HCT116 (cell line): ENCODE results near the gene HERC2. TPM values are rescaled to one million over a fixed set of nuclear protein-coding genes. Genes with fewer than 3 reads are reported as not detected.

Source experiments
- ATAC-seq: fragments of 200-7000 bp; cut with Tn5 transposase; 2 replicates; pipeline ENCODE4 v1.9.1; 2020; ENCODE audit warnings: mild to moderate bottlenecking, moderate library complexity
- BruUV-seq: library from RNA; stranded (reverse); fragments of 400-500 nt; replicated peaks from 2 replicates; lab custom pipeline; 2021; lab: Mats Ljungman, UMichigan
- CTCF ChIA-PET: fragments of 300-600 bp; sonication (Branson Sonifier 250); formaldehyde crosslinking; loops from one replicate; lab custom pipeline; 2021; ENCODE audit warnings: antibody characterized with exemption; lab: Charles Lee
- POLR2A ChIA-PET: fragments of 300-600, 350-600 bp; sonication (Branson Sonifier 250); formaldehyde crosslinking; loops from one replicate; lab custom pipeline; 2021; ENCODE audit warnings: antibody characterized with exemption; lab: Charles Lee
- RAD21 ChIA-PET, 2 experiments: fragments of 300-600 bp; sonication (Branson Sonifier 250); formaldehyde crosslinking; loops; one replicate each; lab custom pipeline; 2023; ENCODE audit warnings: low total read pairs in 2 of 2; ENCODE audit not compliant: uncharacterized antibody in 2 of 2, unreplicated experiment in 2 of 2, low non-redundant PET in 1 of 2; lab: Charles Lee
- DNase-seq: peaks from one replicate; pipeline ENCODE4 v3.0.0-alpha.2; 2010; ENCODE audit warnings: low read depth, low spot score
- H2AFZ ChIP-seq: fragments of 200-600 bp; shearing (Covaris generic), sonication (generic); 2 replicates; pipeline ENCODE4 v1.6.1; 2017; ENCODE audit warnings: low read depth, mixed run types, mixed read lengths, antibody characterized with exemption, low read length; ENCODE audit not compliant: poor library complexity, severe bottlenecking
- H3K27ac ChIP-seq: 2 replicates; pipeline ENCODE4 v1.5.1; 2012; ENCODE audit warnings: low read depth, low read length
- H3K27me3 ChIP-seq: fragments of 200-600 bp; sonication (generic); 2 replicates; pipeline ENCODE4 v1.6.1; 2016; ENCODE audit warnings: mixed run types, low read length, mixed read lengths; ENCODE audit not compliant: insufficient read depth
- H3K36me3 ChIP-seq, 2 experiments: fragments of 200-500 bp in 1 of 2; fragments of 200-600 bp in 1 of 2; sonication (Bioruptor generic) in 1 of 2; sonication (generic) in 1 of 2; 2 replicates each; pipeline versions ENCODE4 v1.5.1 to v1.6.1; 2014 to 2016; ENCODE audit warnings: low read length in 2 of 2, inconsistent platforms in 1 of 2, mixed read lengths in 1 of 2, mixed run types in 1 of 2; ENCODE audit not compliant: insufficient read depth in 2 of 2, control insufficient read depth in 1 of 2
- H3K4me1 ChIP-seq, 2 experiments: fragments of 200-600 bp in 1 of 2; sonication (generic) in 1 of 2; 2 replicates each; pipeline versions ENCODE4 v1.5.1 to v1.6.1; 2012 to 2017; ENCODE audit warnings: low read length in 2 of 2, inconsistent platforms in 1 of 2, mild to moderate bottlenecking in 1 of 2, mixed read lengths in 1 of 2, mixed run types in 1 of 2, moderate library complexity in 1 of 2; ENCODE audit not compliant: insufficient read depth in 2 of 2, control insufficient read depth in 1 of 2
- H3K4me2 ChIP-seq: fragments of 200-600 bp; sonication (generic); 2 replicates; pipeline ENCODE4 v1.6.1; 2017; ENCODE audit warnings: mixed run types, low read length, mixed read lengths
- H3K4me3 ChIP-seq, 2 experiments: fragments of 200-600 bp in 1 of 2; sonication (generic) in 1 of 2; replicated peaks in 1 of 2; 2 replicates each; pipeline ENCODE4 v1.5.1; 2011 to 2016; ENCODE audit warnings: low read length in 2 of 2, control low read depth in 1 of 2, low read depth in 1 of 2, mild to moderate bottlenecking in 1 of 2, mixed read lengths in 1 of 2, mixed run types in 1 of 2
- H3K79me2 ChIP-seq: fragments of 200-600 bp; sonication (generic); 2 replicates; pipeline ENCODE4 v1.6.1; 2017; ENCODE audit warnings: mild to moderate bottlenecking, mixed run types, low read length, moderate library complexity, mixed read lengths; ENCODE audit not compliant: insufficient read depth
- H3K9ac ChIP-seq: fragments of 200-600 bp; sonication (generic); 2 replicates; pipeline ENCODE4 v1.6.1; 2016; ENCODE audit warnings: low read length, mixed read lengths
- H3K9me2 ChIP-seq: fragments of 200-600 bp; sonication (generic), shearing (Covaris generic); 2 replicates; pipeline ENCODE4 v1.6.1; 2017; ENCODE audit warnings: mixed run types, mild to moderate bottlenecking, moderate library complexity; ENCODE audit not compliant: insufficient read depth
- H3K9me3 ChIP-seq, 2 experiments: fragments of 200-500 bp in 1 of 2; fragments of 200-600 bp in 1 of 2; sonication (Bioruptor generic) in 1 of 2; sonication (generic) in 1 of 2; 2 replicates each; pipeline ENCODE4 v1.6.1; 2014 to 2017; ENCODE audit warnings: low read length in 2 of 2, mixed read lengths in 2 of 2, inconsistent platforms in 1 of 2, low read depth in 1 of 2, mild to moderate bottlenecking in 1 of 2, mixed run types in 1 of 2, moderate library complexity in 1 of 2; ENCODE audit not compliant: control insufficient read depth in 1 of 2, insufficient read depth in 1 of 2
- H4K20me1 ChIP-seq: fragments of 200-600 bp; sonication (generic), shearing (Covaris generic); 2 replicates; pipeline ENCODE4 v1.6.1; 2017; ENCODE audit warnings: mixed run types, mild to moderate bottlenecking, moderate library complexity; ENCODE audit not compliant: insufficient read depth
- CBX3 ChIP-seq: IDR thresholded peaks from 2 replicates; pipeline ENCODE4 v1.6.1; 2012; ENCODE audit warnings: low read depth
- CEBPB ChIP-seq: IDR thresholded peaks from 2 replicates; pipeline ENCODE4 v1.6.1; 2012; ENCODE audit warnings: low read depth
- EGR1 ChIP-seq: IDR thresholded peaks from 2 replicates; pipeline ENCODE4 v1.6.1; 2012; ENCODE audit warnings: low read depth
- ELF1 ChIP-seq: IDR thresholded peaks from 2 replicates; pipeline ENCODE4 v1.6.1; 2012; ENCODE audit warnings: low read depth, borderline replicate concordance
- FOSL1 ChIP-seq: IDR thresholded peaks from 2 replicates; pipeline ENCODE4 v1.6.1; 2012; ENCODE audit warnings: low read depth
- JUND ChIP-seq: IDR thresholded peaks from 2 replicates; pipeline ENCODE4 v1.6.1; 2012
- POLR2A ChIP-seq: IDR thresholded peaks from 2 replicates; pipeline ENCODE4 v1.7.0; 2011; ENCODE audit warnings: borderline replicate concordance; ENCODE audit not compliant: insufficient read depth, insufficient read length; ENCODE audit errors: extremely low read depth
- POLR2AphosphoS5 ChIP-seq: IDR thresholded peaks from 2 replicates; pipeline ENCODE4 v1.6.1; 2011; ENCODE audit warnings: mild to moderate bottlenecking, low read depth, low read length, moderate library complexity
- RAD21 ChIP-seq: IDR thresholded peaks from 2 replicates; pipeline ENCODE4 v1.6.1; 2012; ENCODE audit warnings: low read depth, mild to moderate bottlenecking
- SIN3A ChIP-seq: IDR thresholded peaks from 2 replicates; pipeline ENCODE4 v1.6.1; 2012; ENCODE audit warnings: low read depth
- SP1 ChIP-seq: IDR thresholded peaks from 2 replicates; pipeline ENCODE4 v1.6.1; 2012; ENCODE audit warnings: low read depth
- SRF ChIP-seq: IDR thresholded peaks from 2 replicates; pipeline ENCODE4 v1.6.1; 2012; ENCODE audit warnings: low read depth
- TCF7L2 ChIP-seq: IDR thresholded peaks from 2 replicates; pipeline ENCODE4 v1.7.0; 2011; ENCODE audit warnings: borderline replicate concordance, inconsistent platforms; ENCODE audit not compliant: insufficient read depth, insufficient read length; ENCODE audit errors: extremely low read depth
- YY1 ChIP-seq: IDR thresholded peaks from 2 replicates; pipeline ENCODE4 v1.6.1; 2011; ENCODE audit warnings: low read length, low read depth, moderate library complexity, mild to moderate bottlenecking; ENCODE audit not compliant: insufficient replicate concordance; ENCODE audit errors: extremely low read depth
- ZNF274 ChIP-seq: fragments of 200-500 bp; sonication (Bioruptor generic); IDR thresholded peaks from 2 replicates; pipeline ENCODE4 v1.6.1; 2014; ENCODE audit warnings: mild to moderate bottlenecking, low read depth, low read length, inconsistent platforms
- intact Hi-C: fragments of 100-400 bp; cut with micrococcal nuclease; formaldehyde crosslinking; loops from 2 replicates; pipeline ENCODE4 v1.10.0; 2022
- total RNA-seq: library from RNA; stranded (reverse); gene quantifications from one replicate; pipeline ENCODE4 v1.2.1, GENCODE V29; 2021; ENCODE audit not compliant: unreplicated experiment
- TF ChIP-seq, protein P1 (sequence below): IDR thresholded peaks from 2 replicates; pipeline ENCODE4 v1.6.1; 2012
- TF ChIP-seq, protein P2 (sequence below): IDR thresholded peaks from 2 replicates; pipeline ENCODE4 v1.6.1; 2012; ENCODE audit warnings: low read depth

Gene HERC2
- total RNA-seq, 1 experiment from 2014 or later, result 55.5 TPM

DNA sequence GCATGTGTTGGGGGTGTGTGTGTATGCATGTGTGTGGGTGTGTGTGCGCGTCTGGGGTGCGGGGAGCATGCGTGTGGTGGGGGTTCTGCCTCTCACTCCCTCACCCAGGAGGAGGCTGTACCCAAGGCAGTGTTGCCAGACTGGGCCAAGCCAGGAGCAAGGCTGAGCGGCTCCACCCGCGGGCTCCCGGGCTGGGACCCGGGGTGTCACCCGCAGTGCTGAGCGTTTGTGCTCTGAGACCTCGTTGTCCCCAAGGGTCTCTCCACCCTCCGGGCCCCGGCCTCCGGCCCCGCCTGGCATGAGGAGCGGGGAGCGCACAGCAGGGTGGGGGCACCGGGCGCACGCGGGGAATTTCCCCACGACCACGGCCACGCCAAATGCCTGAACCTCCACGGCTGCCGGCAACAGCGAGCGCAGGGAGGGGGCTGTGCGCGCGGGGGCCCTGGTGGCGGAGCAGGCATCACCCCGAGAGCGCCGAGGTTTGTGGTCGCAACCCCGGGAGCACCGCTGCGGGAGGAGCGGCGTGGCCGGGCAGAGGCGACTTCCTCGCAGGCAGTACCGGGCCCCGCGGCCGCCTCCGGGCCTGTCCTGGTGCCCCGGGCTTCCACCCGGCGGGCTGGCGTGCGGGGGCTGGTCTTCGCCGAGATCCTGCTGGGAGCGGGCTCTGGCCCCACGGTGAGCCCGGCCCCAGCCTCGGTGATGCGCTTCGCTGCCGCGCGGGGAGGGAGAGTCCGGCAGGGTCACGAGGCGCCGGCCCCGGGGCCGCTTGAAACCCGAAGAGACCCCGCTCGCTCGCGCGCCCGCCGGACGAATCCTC is 215.5 kb downstream of the HERC2 start (continued):
- TF ChIP-seq TCF7L2, result no peak
- TF ChIP-seq, protein P1, sequence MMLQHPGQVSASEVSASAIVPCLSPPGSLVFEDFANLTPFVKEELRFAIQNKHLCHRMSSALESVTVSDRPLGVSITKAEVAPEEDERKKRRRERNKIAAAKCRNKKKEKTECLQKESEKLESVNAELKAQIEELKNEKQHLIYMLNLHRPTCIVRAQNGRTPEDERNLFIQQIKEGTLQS, result no peak
- no peak for TF ChIP-seq ZNF274
- TF ChIP-seq, protein P2, sequence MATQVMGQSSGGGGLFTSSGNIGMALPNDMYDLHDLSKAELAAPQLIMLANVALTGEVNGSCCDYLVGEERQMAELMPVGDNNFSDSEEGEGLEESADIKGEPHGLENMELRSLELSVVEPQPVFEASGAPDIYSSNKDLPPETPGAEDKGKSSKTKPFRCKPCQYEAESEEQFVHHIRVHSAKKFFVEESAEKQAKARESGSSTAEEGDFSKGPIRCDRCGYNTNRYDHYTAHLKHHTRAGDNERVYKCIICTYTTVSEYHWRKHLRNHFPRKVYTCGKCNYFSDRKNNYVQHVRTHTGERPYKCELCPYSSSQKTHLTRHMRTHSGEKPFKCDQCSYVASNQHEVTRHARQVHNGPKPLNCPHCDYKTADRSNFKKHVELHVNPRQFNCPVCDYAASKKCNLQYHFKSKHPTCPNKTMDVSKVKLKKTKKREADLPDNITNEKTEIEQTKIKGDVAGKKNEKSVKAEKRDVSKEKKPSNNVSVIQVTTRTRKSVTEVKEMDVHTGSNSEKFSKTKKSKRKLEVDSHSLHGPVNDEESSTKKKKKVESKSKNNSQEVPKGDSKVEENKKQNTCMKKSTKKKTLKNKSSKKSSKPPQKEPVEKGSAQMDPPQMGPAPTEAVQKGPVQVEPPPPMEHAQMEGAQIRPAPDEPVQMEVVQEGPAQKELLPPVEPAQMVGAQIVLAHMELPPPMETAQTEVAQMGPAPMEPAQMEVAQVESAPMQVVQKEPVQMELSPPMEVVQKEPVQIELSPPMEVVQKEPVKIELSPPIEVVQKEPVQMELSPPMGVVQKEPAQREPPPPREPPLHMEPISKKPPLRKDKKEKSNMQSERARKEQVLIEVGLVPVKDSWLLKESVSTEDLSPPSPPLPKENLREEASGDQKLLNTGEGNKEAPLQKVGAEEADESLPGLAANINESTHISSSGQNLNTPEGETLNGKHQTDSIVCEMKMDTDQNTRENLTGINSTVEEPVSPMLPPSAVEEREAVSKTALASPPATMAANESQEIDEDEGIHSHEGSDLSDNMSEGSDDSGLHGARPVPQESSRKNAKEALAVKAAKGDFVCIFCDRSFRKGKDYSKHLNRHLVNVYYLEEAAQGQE, result no peak
- no peak for TF ChIP-seq CBX3

DNA sequence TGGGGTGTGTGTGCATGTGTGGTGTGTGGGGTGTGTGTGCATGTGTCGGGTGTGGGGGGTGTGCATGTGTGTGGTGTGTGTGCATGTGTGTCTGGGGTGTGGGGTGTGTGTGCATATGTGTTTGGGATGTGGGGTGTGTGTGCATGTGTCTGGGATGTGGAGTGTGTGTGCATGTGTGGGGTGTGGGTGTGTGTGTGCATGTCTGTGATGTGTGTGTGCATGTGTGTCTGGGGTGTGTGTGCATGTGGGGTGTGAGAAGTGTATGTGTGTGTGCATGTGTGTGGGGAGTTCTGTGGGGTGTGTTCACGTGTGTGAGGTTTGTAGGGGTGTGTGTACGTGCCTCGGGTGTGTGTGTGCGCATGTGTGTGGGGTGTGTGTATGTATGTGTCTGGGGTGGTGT is 216.2 kb downstream of the HERC2 start:
- H3K4me2 ChIP-seq, result no peak overlapping the region
- H3K4me3 ChIP-seq, result no peak overlapping the region
- ChIA-PET POLR2A (no interaction called here), RAD21 (no interaction called here), CTCF (no interaction called here)
- intact Hi-C loops, result no loop called here
- H3K79me2 ChIP-seq, result no peaks in the 10 kb centered on the region
- no peaks in the 10 kb centered on the region for H4K20me1 ChIP-seq
- ATAC-seq, result no peak
- H3K27me3 ChIP-seq, result no peaks in the 10 kb centered on the region
- no peaks in the 10 kb centered on the region for H3K4me1 ChIP-seq
- no TSS peak for BruUV-seq
- DNase-seq, result no peak
- no peak overlapping the region for H2AFZ ChIP-seq
- H3K9me2 ChIP-seq, result no peaks in the 10 kb centered on the region
- H3K36me3 ChIP-seq, result no peaks in the 10 kb centered on the region
- no peak overlapping the region for H3K9ac ChIP-seq
- no peaks in the 10 kb centered on the region for H3K9me3 ChIP-seq
- no peak overlapping the region for H3K27ac ChIP-seq
- no peak for TF ChIP-seq POLR2A
- TF ChIP-seq SP1, result no peak
- no peak for TF ChIP-seq EGR1
- TF ChIP-seq, protein P2, result no peak
- no peak for TF ChIP-seq CBX3
- TF ChIP-seq RAD21, result no peak
- TF ChIP-seq JUND, result no peak
- no peak for TF ChIP-seq FOSL1
- TF ChIP-seq CEBPB, result no peak
- TF ChIP-seq SIN3A, result no peak
- TF ChIP-seq YY1, result no peak
- TF ChIP-seq ZNF274, result no peak
- no peak for TF ChIP-seq ELF1
- no peak for TF ChIP-seq TCF7L2
- TF ChIP-seq, protein P1, result no peak
- no peak for TF ChIP-seq POLR2AphosphoS5
- no peak for TF ChIP-seq SRF
